Measurements from ENCODE around the gene TMEM72. TPM values are rescaled to one million over a fixed set of nuclear protein-coding genes. Genes with fewer than 3 reads are reported as not detected.

TMEM72 gene
- total and polyA plus RNA-seq, 2 experiments from 2014 or later, result 0.13 TPM; not detected in 1

DNA sequence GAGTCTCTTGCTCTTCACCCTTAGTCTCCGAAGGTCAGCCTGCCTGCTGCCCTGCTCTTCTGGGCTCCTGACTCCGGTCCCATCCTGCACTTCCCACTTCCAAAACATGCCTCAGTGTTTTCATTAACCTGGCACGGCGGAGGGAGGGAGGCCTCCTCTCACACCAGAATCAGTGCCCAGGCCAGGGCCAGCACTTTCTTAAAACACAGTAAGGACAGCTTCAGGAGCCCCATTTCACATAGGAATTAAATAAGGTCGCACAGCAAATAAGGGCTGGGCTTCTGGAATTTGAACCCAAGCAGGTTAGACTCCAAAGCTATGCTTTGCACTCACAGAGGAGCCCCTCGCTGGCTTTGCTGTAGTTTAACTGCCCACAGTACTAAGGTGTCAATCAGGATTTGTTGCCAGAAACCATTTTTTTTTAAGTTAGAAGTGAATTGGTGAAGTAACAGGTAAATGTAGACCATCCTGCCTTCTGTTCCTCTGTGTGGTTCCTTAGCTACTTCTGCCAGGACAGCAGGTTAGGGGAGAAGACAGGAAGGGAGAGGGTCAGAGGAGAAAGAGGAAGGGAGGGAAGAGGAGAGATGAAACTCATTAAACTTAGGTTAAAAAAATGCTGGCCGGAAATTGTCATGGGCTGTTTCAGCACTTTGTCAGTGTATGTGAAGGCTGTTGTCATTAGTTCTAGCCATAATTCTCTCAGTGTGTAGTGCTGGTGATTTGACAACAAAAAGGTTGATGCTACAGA is 49.5 kb downstream of the TMEM72 start:
- Histone ChIP-seq H4K20me1 (ENCODE audit: insufficient read depth, poor library complexity, severe bottlenecking) (no peaks in the 10 kb centered on the region), H2AFZ (no peak overlapping the region), H3K79me2 (peaks cover 21% of the 10 kb centered on the region), H3K9me2 (replicated peaks; ENCODE audit: insufficient read depth) (no peaks in the 10 kb centered on the region), H3K4me3 (no peak overlapping the region), H3K27me3 (no peaks in the 10 kb centered on the region), H3K4me2 (peak overlapping the region; percentile 80), H3K4me1 (ENCODE audit: insufficient read depth) (peaks cover 55% of the 10 kb centered on the region), H3K36me3 (replicated peaks; ENCODE audit: insufficient read depth, low read depth) (no peaks in the 10 kb centered on the region), H3K27ac (peak overlapping the region; percentile 66), H3K9me3 (ENCODE audit: low read depth) (no peaks in the 10 kb centered on the region)
- WGBS (ENCODE audit: low lambda C conversion rate, missing lambda C conversion rate), result 71% methylated on average over 7 of the region's 7 CpGs
- DNase-seq (ENCODE audit: low spot score), result no peak
- no peak for TF ChIP-seq CTCF (IDR thresholded peaks at IDR 0.05; ENCODE audit: poor library complexity)
- TF ChIP-seq EZH2 (IDR thresholded peaks at IDR 0.05; ENCODE audit: borderline replicate concordance), result no peak
- no peak for TF ChIP-seq EZH2phosphoT487 (IDR thresholded peaks at IDR 0.05; ENCODE audit: low read depth, severe bottlenecking, unreplicated experiment)

GRCh38 chr10:44961230-44961571 is 50.1 kb downstream of the TMEM72 start:
- Histone ChIP-seq H2AFZ (no peak overlapping the region), H3K4me1 (ENCODE audit: insufficient read depth) (peaks cover 60% of the 10 kb centered on the region), H3K4me3 (no peak overlapping the region), H3K27me3 (no peaks in the 10 kb centered on the region), H3K79me2 (peaks cover 19% of the 10 kb centered on the region), H3K36me3 (replicated peaks; ENCODE audit: insufficient read depth, low read depth) (no peaks in the 10 kb centered on the region), H3K9me2 (replicated peaks; ENCODE audit: insufficient read depth) (no peaks in the 10 kb centered on the region), H3K27ac (peak overlapping the region; percentile 66), H3K9me3 (ENCODE audit: low read depth) (no peaks in the 10 kb centered on the region), H3K4me2 (peak overlapping the region; percentile 80), H4K20me1 (ENCODE audit: insufficient read depth, poor library complexity, severe bottlenecking) (no peaks in the 10 kb centered on the region)
- no peak for DNase-seq (ENCODE audit: low spot score)
- 56% methylated on average over 4 of the region's 4 CpGs for WGBS (ENCODE audit: low lambda C conversion rate, missing lambda C conversion rate)
- no peak for TF ChIP-seq CTCF (IDR thresholded peaks at IDR 0.05; ENCODE audit: poor library complexity)
- TF ChIP-seq EZH2 (IDR thresholded peaks at IDR 0.05; ENCODE audit: borderline replicate concordance), result no peak
- TF ChIP-seq EZH2phosphoT487 (IDR thresholded peaks at IDR 0.05; ENCODE audit: low read depth, severe bottlenecking, unreplicated experiment), result no peak

GRCh38 chr10:44961931-44962750 is 51.0 kb downstream of the TMEM72 start:
- Histone ChIP-seq H3K4me2 (no peak overlapping the region), H3K36me3 (replicated peaks; ENCODE audit: insufficient read depth, low read depth) (no peaks in the 10 kb centered on the region), H2AFZ (no peak overlapping the region), H3K9me3 (ENCODE audit: low read depth) (no peaks in the 10 kb centered on the region), H3K4me1 (ENCODE audit: insufficient read depth) (peaks cover 70% of the 10 kb centered on the region), H3K27me3 (no peaks in the 10 kb centered on the region), H3K27ac (no peak overlapping the region), H3K4me3 (no peak overlapping the region), H3K79me2 (peaks cover 19% of the 10 kb centered on the region), H4K20me1 (ENCODE audit: insufficient read depth, poor library complexity, severe bottlenecking) (no peaks in the 10 kb centered on the region), H3K9me2 (replicated peaks; ENCODE audit: insufficient read depth) (no peaks in the 10 kb centered on the region)
- DNase-seq (ENCODE audit: low spot score), result no peak
- TF ChIP-seq EZH2phosphoT487 (IDR thresholded peaks at IDR 0.05; ENCODE audit: low read depth, severe bottlenecking, unreplicated experiment) (no peak), EZH2 (IDR thresholded peaks at IDR 0.05; ENCODE audit: borderline replicate concordance) (no peak), CTCF (IDR thresholded peaks at IDR 0.05; ENCODE audit: poor library complexity) (no peak)
- 90% methylated on average over 11 of the region's 11 CpGs for WGBS (ENCODE audit: low lambda C conversion rate, missing lambda C conversion rate)

All from hepatocyte (in vitro differentiated cells).